ENCODE data around the gene LSM14B.

- TF ChIP-seq CTCF (IDR thresholded peaks at IDR 0.05) (no peak), ZFX (IDR thresholded peaks at IDR 0.05; ENCODE audit: borderline replicate concordance) (no peak)
Observed at GRCh38 chr20:62111148-62111547, 11.1 kb upstream of the LSM14B start.
